Effector memory CD8-positive, alpha-beta T cell (primary cell): ENCODE data around the gene BEND2.
"Not testable (repeated sequence)": the region's sequence is repeated elsewhere in the genome, so short reads cannot be mapped to it uniquely, and the experiment has no call there.

Experiments used
- ATAC-seq: fragments of 150-1000 bp; cut with Tn5 transposase; replicated peaks from 2 replicates; pipeline ENCODE4 v1.10.0; 2021; ENCODE audit warnings: mild to moderate bottlenecking, moderate library complexity
- DNase-seq, 3 experiments: peaks; one replicate each; pipeline ENCODE4 v3.0.0; 2021
- H3K27ac Mint-ChIP-seq, 2 donors: one replicate each; pipeline ENCODE4 v1.8.0; 2022; ENCODE audit warnings: mild to moderate bottlenecking in 2 of 2, mixed read lengths in 2 of 2, moderate library complexity in 2 of 2
- H3K27me3 Mint-ChIP-seq, 2 donors: one replicate each; pipeline ENCODE4 v1.8.0; 2022; ENCODE audit warnings: mixed read lengths in 2 of 2
- H3K36me3 Mint-ChIP-seq: one replicate; pipeline ENCODE4 v1.8.0; 2022; ENCODE audit warnings: mild to moderate bottlenecking, moderate library complexity, mixed read lengths; ENCODE audit not compliant: insufficient read depth
- H3K4me1 Mint-ChIP-seq, 2 donors: one replicate each; pipeline ENCODE4 v1.8.0; 2022; ENCODE audit warnings: low read depth in 2 of 2, mixed read lengths in 2 of 2
- H3K4me3 Mint-ChIP-seq, 2 donors: one replicate each; pipeline ENCODE4 v1.8.0; 2022; ENCODE audit warnings: mild to moderate bottlenecking in 2 of 2, mixed read lengths in 2 of 2, moderate library complexity in 2 of 2
- H3K9me3 Mint-ChIP-seq, 2 donors: one replicate each; pipeline ENCODE4 v1.8.0; 2022; ENCODE audit warnings: mixed read lengths in 2 of 2
- total RNA-seq, 9 experiments: gene quantifications; one replicate each; lab custom pipeline; 2026; lab: John Stamatoyannopoulos, UW

BEND2 gene
- total RNA-seq = 0 reads per million in 9 experiments

DNA sequence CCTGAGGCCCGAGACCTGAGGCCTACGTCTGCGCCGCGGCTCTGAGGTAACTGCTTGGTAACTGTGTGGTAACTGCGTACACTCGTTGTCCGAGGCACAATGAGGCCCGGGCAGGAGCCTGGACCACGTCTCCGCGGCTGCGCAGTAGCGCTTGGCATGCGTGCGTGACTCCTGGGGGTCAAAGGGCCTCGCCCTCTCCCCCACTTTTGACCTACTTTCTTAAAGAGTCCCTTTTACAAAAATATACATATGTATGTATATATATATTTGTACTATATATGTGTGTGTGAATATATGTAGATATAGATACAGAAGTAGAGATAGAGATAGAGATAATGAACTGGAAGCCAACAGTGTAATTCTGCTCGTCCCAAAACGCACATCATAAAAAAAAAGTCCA, at the start of gene BEND2:
BEND2 (minus strand) TSS at position 101 of the 400 bp plus-strand sequence. CDS start 136 bp downstream, outside the sequence.
- Mint-ChIP-seq H3K27ac (no peak within 1 kb of the TSS), H3K9me3 (peaks cover 0 to 4% of the 10 kb centered on the region in 2 donors), H3K4me1 (no peaks in the 10 kb centered on the region), H3K4me3 (no peak within 1 kb of the TSS), H3K27me3 (no peaks in the 10 kb centered on the region), H3K36me3 (no peaks in the 10 kb centered on the region)
- no peak for DNase-seq
- ATAC-seq = no peak

DNA sequence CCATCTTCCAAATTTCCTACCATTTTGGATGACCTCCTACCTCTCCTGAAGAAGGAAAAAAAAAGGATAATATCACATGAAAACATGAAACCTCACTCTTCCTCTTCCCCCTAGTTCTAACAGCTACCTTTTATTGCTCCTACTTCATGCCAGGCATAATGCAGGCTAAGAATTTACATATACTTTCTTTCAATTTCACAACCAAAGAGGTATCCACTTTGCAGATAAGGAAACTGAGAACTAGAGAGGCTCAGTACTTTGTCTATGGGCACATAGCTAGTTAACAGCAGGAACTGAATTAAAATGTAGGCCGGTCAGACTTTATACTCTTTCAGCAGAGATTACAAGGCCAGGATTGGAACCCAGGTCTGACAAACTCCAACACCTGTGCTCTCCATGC, 34.4 kb upstream of the BEND2 start:
- Mint-ChIP-seq H3K36me3 (no peaks in the 10 kb centered on the region), H3K9me3 (no peaks in the 10 kb centered on the region), H3K27ac (peak overlapping the region in 1 of 2 donors; percentile 26), H3K4me1 (no peaks in the 10 kb centered on the region), H3K4me3 (no peak overlapping the region), H3K27me3 (no peaks in the 10 kb centered on the region)
- DNase-seq (no peak), ATAC-seq (no peak)

GRCh38 chrX:18252644-18253359, 32.1 kb upstream of the BEND2 start:
- no peaks in the 10 kb centered on the region for H3K4me1 Mint-ChIP-seq
- H3K9me3 Mint-ChIP-seq = no peaks in the 10 kb centered on the region
- ATAC-seq (no peak), DNase-seq (no peak)
- no peaks in the 10 kb centered on the region for H3K27me3 Mint-ChIP-seq
- H3K36me3 Mint-ChIP-seq = no peaks in the 10 kb centered on the region
- H3K4me3 Mint-ChIP-seq = no peak overlapping the region
- H3K27ac Mint-ChIP-seq = no peak overlapping the region

DNA sequence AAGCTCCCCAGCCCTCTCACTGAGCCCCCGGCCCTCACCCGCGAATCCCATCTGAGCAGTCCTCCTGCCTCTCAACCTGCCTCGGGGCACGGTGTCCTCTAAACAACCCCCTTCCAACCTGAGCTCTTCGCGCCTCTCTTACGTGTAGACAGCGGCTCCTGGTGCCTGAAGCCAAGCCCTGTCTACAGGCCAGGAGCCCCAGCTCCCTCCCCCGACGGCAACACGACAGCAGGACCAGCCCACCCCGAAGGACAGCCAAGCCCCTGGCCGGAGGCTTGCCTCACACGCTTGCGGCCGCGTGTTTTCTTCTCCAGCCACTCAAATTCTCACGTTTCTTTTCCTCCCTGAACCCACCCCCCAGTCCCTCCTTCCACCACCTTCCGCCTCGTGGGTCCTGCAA, 9.0 kb upstream of the BEND2 start:
- H3K9me3 Mint-ChIP-seq, H3K4me1 Mint-ChIP-seq, H3K27ac Mint-ChIP-seq, H3K4me3 Mint-ChIP-seq, H3K27me3 Mint-ChIP-seq, DNase-seq, H3K36me3 Mint-ChIP-seq, ATAC-seq: not testable (repeated sequence)

DNA sequence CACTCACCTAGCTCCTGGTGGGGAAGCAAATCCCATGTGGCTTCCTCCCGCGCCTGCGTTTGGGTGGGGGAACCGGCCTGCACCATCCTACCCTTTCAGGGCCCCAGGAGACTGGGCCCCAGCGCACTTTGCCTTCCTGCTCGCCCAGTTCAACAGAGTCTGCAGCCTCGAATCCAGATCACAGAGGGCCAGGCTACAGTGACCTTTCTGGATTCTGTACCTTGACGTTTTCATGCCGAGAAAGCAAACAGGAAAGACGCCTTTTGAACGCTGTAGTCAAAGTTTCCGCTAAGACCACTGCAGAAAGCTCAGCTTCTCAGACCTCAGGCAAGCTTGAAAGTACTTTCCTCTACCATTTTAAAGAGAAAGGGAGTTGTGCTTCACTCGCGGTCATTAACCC, 7.4 kb upstream of the BEND2 start:
- Mint-ChIP-seq H3K27me3 (peaks cover 0 to 8% of the 10 kb centered on the region in 2 donors), H3K4me3 (no peak overlapping the region), H3K36me3 (no peaks in the 10 kb centered on the region), H3K9me3 (peaks cover 0 to 2% of the 10 kb centered on the region in 2 donors), H3K27ac (no peak overlapping the region), H3K4me1 (no peaks in the 10 kb centered on the region)
- DNase-seq (no peak), ATAC-seq (no peak)

GRCh38 chrX:18227458-18227857, 6.8 kb upstream of the BEND2 start:
- Mint-ChIP-seq H3K27me3 (peaks cover 0 to 8% of the 10 kb centered on the region in 2 donors), H3K9me3 (peaks cover 0 to 2% of the 10 kb centered on the region in 2 donors), H3K27ac (no peak overlapping the region), H3K4me1 (no peaks in the 10 kb centered on the region), H3K4me3 (no peak overlapping the region), H3K36me3 (no peaks in the 10 kb centered on the region)
- DNase-seq (no peak), ATAC-seq (no peak)

DNA sequence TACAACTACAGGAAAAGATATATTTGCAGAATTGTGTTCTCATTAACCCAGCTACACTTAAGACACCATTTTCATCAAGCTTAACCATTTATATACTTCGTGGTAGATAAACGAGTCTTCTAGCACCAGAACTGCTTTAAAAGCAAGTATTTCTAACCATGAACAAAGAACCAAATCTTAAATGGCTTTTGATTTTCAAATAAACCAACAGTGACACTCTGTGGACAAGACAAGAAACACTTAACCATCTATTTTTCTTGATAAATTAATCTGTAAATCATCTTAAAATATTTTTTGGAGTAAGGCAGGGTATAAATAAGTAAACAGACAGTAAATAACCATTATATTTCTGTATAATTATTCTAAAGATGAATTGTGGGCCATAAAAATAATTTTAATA, 10.2 kb downstream of the BEND2 start:
- Mint-ChIP-seq H3K4me1 (no peaks in the 10 kb centered on the region), H3K27me3 (no peaks in the 10 kb centered on the region), H3K4me3 (no peak overlapping the region), H3K27ac (no peak overlapping the region), H3K9me3 (no peaks in the 10 kb centered on the region), H3K36me3 (peaks cover 3% of the 10 kb centered on the region)
- ATAC-seq (no peak), DNase-seq (no peak)

DNA sequence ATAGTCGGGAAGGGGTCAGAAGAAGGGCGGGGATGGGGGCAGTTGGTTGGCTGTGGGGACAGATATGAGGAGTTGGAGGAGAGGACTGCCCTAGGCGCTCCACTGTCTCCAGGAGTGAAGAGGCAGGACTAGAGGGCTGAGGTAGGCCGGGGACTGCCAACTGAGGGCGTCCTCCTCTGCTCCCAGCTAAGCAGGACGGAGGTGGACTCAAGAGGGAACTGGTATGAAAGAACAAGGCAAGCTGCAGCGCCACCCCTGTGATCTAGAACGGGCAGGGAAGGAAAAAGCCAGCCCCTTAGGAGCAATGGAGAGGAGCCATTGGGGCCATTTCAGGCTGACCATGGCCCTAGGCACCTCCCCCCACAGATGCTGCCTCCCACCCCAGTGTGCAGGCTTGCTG, 14.0 kb downstream of the BEND2 start:
- Mint-ChIP-seq H3K27ac (no peak overlapping the region), H3K9me3 (no peaks in the 10 kb centered on the region), H3K36me3 (peaks cover 3% of the 10 kb centered on the region), H3K4me3 (no peak overlapping the region), H3K27me3 (no peaks in the 10 kb centered on the region), H3K4me1 (no peaks in the 10 kb centered on the region)
- DNase-seq = no peak
- no peak for ATAC-seq

DNA sequence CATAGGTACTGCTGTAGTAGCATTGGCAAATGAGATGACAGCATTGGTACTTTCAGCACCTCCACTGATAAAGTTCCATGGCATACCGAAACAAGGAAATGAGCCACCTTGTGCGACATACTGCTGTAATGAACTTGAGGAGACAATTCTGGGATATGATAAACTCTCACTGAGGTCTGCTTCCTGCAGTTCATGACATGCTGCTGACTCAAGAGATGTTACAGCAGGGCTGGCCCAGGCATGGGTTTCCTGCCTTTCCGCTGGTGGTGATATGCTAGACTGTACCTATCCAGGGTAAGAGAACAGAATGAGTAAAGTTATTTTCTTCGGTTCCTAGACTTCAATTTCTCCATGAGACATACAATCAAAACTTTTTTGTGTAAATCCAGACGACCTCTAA, 17.1 kb downstream of the BEND2 start:
- peaks cover 3% of the 10 kb centered on the region for H3K36me3 Mint-ChIP-seq
- no peaks in the 10 kb centered on the region for H3K4me1 Mint-ChIP-seq
- H3K4me3 Mint-ChIP-seq = no peak overlapping the region
- DNase-seq (no peak), ATAC-seq (no peak)
- H3K27me3 Mint-ChIP-seq = no peaks in the 10 kb centered on the region
- no peak overlapping the region for H3K27ac Mint-ChIP-seq
- no peaks in the 10 kb centered on the region for H3K9me3 Mint-ChIP-seq

GRCh38 chrX:18194688-18195087, 26.0 kb downstream of the BEND2 start:
- no peak overlapping the region for H3K4me3 Mint-ChIP-seq

GRCh38 chrX:18179446-18179845, 41.2 kb downstream of the BEND2 start:
- Mint-ChIP-seq H3K27ac (no peak overlapping the region), H3K27me3 (no peaks in the 10 kb centered on the region)
- ATAC-seq = no peak

More at GRCh38 chrX:18194688-18195087, 26.0 kb downstream of the BEND2 start:
- H3K4me1 Mint-ChIP-seq = no peaks in the 10 kb centered on the region
- no peaks in the 10 kb centered on the region for H3K9me3 Mint-ChIP-seq
- H3K27ac Mint-ChIP-seq = no peak overlapping the region
- DNase-seq (no peak), ATAC-seq (no peak)
- no peaks in the 10 kb centered on the region for H3K27me3 Mint-ChIP-seq
- H3K36me3 Mint-ChIP-seq = peaks cover 4% of the 10 kb centered on the region

DNA sequence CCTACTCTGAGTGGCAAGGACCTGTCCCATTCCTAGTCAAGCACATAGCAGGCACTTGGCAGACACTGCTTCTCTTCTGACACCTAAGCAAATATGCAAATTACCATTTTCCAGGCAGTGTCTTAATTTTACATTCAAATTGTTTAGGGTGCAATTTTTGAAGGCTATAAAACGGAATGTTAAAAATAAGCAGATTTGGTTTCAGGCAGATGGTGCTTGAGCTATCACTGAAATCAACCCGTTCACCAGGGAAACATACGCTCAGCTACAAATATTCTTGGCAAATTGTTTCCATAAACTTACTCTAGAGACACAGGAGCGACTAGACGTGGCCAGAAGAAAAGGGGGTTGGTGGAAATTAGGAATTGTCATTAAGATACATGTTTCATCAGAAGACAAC, 45.7 kb downstream of the BEND2 start:
- H3K4me3 Mint-ChIP-seq = no peak overlapping the region
- H3K4me1 Mint-ChIP-seq = no peaks in the 10 kb centered on the region
- ATAC-seq = no peak
- DNase-seq = no peak
- H3K27ac Mint-ChIP-seq = no peak overlapping the region
- no peaks in the 10 kb centered on the region for H3K27me3 Mint-ChIP-seq
- H3K36me3 Mint-ChIP-seq = no peaks in the 10 kb centered on the region
- H3K9me3 Mint-ChIP-seq = peaks cover 0 to 2% of the 10 kb centered on the region in 2 donors

More at GRCh38 chrX:18179446-18179845, 41.2 kb downstream of the BEND2 start:
- Mint-ChIP-seq H3K36me3 (no peaks in the 10 kb centered on the region), H3K4me1 (no peaks in the 10 kb centered on the region), H3K4me3 (no peak overlapping the region), H3K9me3 (peaks cover 0 to 2% of the 10 kb centered on the region in 2 donors)
- no peak for DNase-seq

- Mint-ChIP-seq H3K27ac (no peak overlapping the region), H3K27me3 (no peaks in the 10 kb centered on the region), H3K4me3 (no peak overlapping the region), H3K36me3 (no peaks in the 10 kb centered on the region), H3K9me3 (peaks cover 0 to 2% of the 10 kb centered on the region in 2 donors), H3K4me1 (no peaks in the 10 kb centered on the region)
- DNase-seq = no peak
- no peak for ATAC-seq
Observed at GRCh38 chrX:18174209-18174608, 46.5 kb downstream of the BEND2 start.

DNA sequence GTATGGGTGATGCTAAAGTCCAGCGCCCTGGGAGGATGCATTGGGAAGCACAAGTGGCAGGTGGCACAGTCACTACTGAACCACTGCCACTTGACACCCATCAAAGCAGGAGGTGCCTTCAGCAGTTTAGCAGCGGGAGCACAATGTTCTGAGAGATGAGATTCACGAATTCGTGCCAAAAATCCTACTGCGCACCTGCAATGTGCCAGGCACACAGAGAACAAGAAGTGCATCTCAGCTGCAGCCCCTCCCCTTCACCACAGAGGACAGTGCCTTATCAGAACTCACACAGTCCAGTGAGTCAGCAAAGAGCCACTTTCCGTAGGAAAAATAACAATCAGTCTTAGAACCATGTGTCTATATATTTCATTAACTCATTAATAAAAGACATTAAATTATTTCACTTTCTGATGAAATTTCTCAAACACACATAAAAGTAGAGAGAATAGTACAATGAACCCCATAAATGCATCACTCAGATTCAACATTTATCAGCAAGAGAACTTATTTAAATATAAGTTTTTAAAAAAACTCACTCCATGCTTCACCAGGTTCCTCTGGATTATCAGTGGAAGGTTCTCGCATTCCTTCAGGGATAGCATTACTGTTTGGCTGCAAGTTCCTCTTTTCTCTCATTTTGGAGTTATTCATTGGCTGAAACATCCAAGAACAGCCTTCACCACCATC, 47.0 kb downstream of the BEND2 start:
- Mint-ChIP-seq H3K4me3 (no peak overlapping the region), H3K27me3 (no peaks in the 10 kb centered on the region), H3K4me1 (no peaks in the 10 kb centered on the region), H3K36me3 (no peaks in the 10 kb centered on the region), H3K27ac (no peak overlapping the region), H3K9me3 (peaks cover 0 to 2% of the 10 kb centered on the region in 2 donors)
- DNase-seq (no peak), ATAC-seq (no peak)
